Panc1 (cell line): ENCODE data around the gene DOCK3. TPM values are rescaled to one million over a fixed set of nuclear protein-coding genes. Genes with fewer than 3 reads are reported as not detected.

Experiments
- ATAC-seq: fragments of 200-7000 bp; cut with Tn5 transposase; 2 replicates; pipeline ENCODE4 v1.9.1; 2020; ENCODE audit warnings: mild to moderate bottlenecking, moderate library complexity
- BruUV-seq: library from RNA; stranded (reverse); fragments of 400-500 nt; replicated peaks from 2 replicates; lab custom pipeline; 2021; lab: Mats Ljungman, UMichigan
- CTCF ChIA-PET: fragments of 300-600 bp; sonication (Branson Sonifier 250); formaldehyde crosslinking; loops from one replicate; lab custom pipeline; 2022; ENCODE audit warnings: antibody characterized with exemption; lab: Charles Lee
- POLR2A ChIA-PET: fragments of 300-600 bp; sonication (Branson Sonifier 250); formaldehyde crosslinking; loops from one replicate; lab custom pipeline; 2022; ENCODE audit warnings: antibody characterized with exemption; lab: Charles Lee
- DNase-seq: peaks from one replicate; pipeline ENCODE4 v3.0.0-alpha.2; 2010; ENCODE audit warnings: low read depth, low spot score
- H3K27ac ChIP-seq: 2 replicates; pipeline ENCODE4 v1.5.1; 2011; ENCODE audit warnings: mild to moderate bottlenecking, low read length, inconsistent platforms
- H3K27me3 ChIP-seq: fragments of 200-500 bp; sonication (Bioruptor generic); 2 replicates; pipeline ENCODE4 v1.6.0; 2014; ENCODE audit warnings: low read length, inconsistent platforms; ENCODE audit not compliant: control insufficient read depth, insufficient read depth
- H3K36me3 ChIP-seq: fragments of 200-500 bp; sonication (Bioruptor generic); 2 replicates; pipeline ENCODE4 v1.5.1; 2014; ENCODE audit warnings: inconsistent platforms, mild to moderate bottlenecking, low read length, moderate library complexity; ENCODE audit not compliant: control insufficient read depth, insufficient read depth
- H3K4me1 ChIP-seq: 2 replicates; pipeline ENCODE4 v1.5.1; 2011; ENCODE audit warnings: inconsistent platforms, mild to moderate bottlenecking, low read length, moderate library complexity; ENCODE audit not compliant: control insufficient read depth, insufficient read depth
- H3K4me3 ChIP-seq, 2 experiments: 2 replicates each; pipeline ENCODE4 v1.5.1; 2011 to 2012; ENCODE audit warnings: low read depth in 2 of 2, low read length in 2 of 2, mild to moderate bottlenecking in 2 of 2, inconsistent platforms in 1 of 2, moderate library complexity in 1 of 2
- H3K9me3 ChIP-seq: fragments of 200-500 bp; sonication (Bioruptor generic); 2 replicates; pipeline ENCODE4 v1.5.1; 2014; ENCODE audit warnings: low read depth, mild to moderate bottlenecking, inconsistent platforms, low read length, moderate library complexity; ENCODE audit not compliant: control insufficient read depth, insufficient read depth
- CTCF ChIP-seq: fragments of 450-650 bp; IDR thresholded peaks from 2 replicates; pipeline ENCODE4 v1.5.1; 2017; ENCODE audit warnings: mild to moderate bottlenecking
- POLR2AphosphoS5 ChIP-seq: IDR thresholded peaks from 2 replicates; pipeline ENCODE4 v1.6.1; 2012; ENCODE audit warnings: mild to moderate bottlenecking, low read depth, low read length, moderate library complexity
- REST ChIP-seq, 2 experiments: IDR thresholded peaks; 2 replicates each; pipeline ENCODE4 v1.6.1; 2011 to 2012; ENCODE audit warnings: low read depth in 2 of 2, control low read depth in 1 of 2, low read length in 1 of 2, mild to moderate bottlenecking in 1 of 2, moderate library complexity in 1 of 2; ENCODE audit not compliant: insufficient read depth in 1 of 2
- SIN3A ChIP-seq: IDR thresholded peaks from 2 replicates; pipeline ENCODE4 v1.6.1; 2012; ENCODE audit warnings: low read depth, mild to moderate bottlenecking, low read length, moderate library complexity, borderline replicate concordance; ENCODE audit not compliant: insufficient read depth
- TCF7L2 ChIP-seq: IDR thresholded peaks from 2 replicates; pipeline ENCODE4 v1.6.1; 2011; ENCODE audit warnings: mild to moderate bottlenecking, low read depth, low read length, inconsistent platforms
- in situ Hi-C: cut with HindIII; loops from 2 replicates; pipeline ENCODE4 v1.10.0; 2016; ENCODE audit warnings: low sequenced_read_pairs, low pct_unique_long_range_greater_than_20kb
- intact Hi-C: fragments of 100-400 bp; cut with micrococcal nuclease; formaldehyde crosslinking; loops from one replicate; pipeline ENCODE4 v1.10.0; 2022; ENCODE audit not compliant: unreplicated experiment
- total RNA-seq: library from RNA; stranded (reverse); gene quantifications from one replicate; pipeline ENCODE4 v1.2.1, GENCODE V29; 2021; ENCODE audit not compliant: unreplicated experiment

DOCK3 gene
- total RNA-seq, 1 experiment from 2014 or later = 0.21 TPM

GRCh38 chr3:51379746-51380455 is 705.2 kb downstream of the DOCK3 start:
- no peak for ATAC-seq
- ChIA-PET CTCF (interaction anchor here (0.6 kb wide), 1 partner anchor 811 kb away, joined by 4 read pairs; no protein-coding TSS in a partner anchor), POLR2A (no interaction called here)
- TF ChIP-seq TCF7L2 (no peak), SIN3A (no peak), REST (IDR thresholded peaks at IDR 0.05; ENCODE audit: insufficient read depth in 1 of 2, low read depth in 2 of 2, low read length in 1 of 2) (no peak), POLR2AphosphoS5 (no peak), CTCF (no peak)
- no TSS peak for BruUV-seq
- H3K4me3 ChIP-seq = no peak overlapping the region
- no peak for DNase-seq
- H3K36me3 ChIP-seq = no peaks in the 10 kb centered on the region; the same call in none of the 2 replicates
- intact Hi-C loops (loop anchor here (10.0 kb wide), 1 partner anchor 705 kb away; the partner anchor contains the start of gene DOCK3), in situ Hi-C loops (no loop called here)
- H3K27ac ChIP-seq = no peak overlapping the region
- H3K27me3 ChIP-seq = no peaks in the 10 kb centered on the region
- H3K4me1 ChIP-seq = peaks cover 3% of the 10 kb centered on the region
- H3K9me3 ChIP-seq = no peaks in the 10 kb centered on the region

GRCh38 chr3:51380601-51381332 is 706.0 kb downstream of the DOCK3 start:
- DNase-seq (no peak), ATAC-seq (no peak)
- Histone ChIP-seq H3K36me3 (no peaks in the 10 kb centered on the region; the same call in none of the 2 replicates), H3K27me3 (no peaks in the 10 kb centered on the region), H3K27ac (no peak overlapping the region), H3K9me3 (no peaks in the 10 kb centered on the region), H3K4me3 (no peak overlapping the region), H3K4me1 (peaks cover 3% of the 10 kb centered on the region)
- TF ChIP-seq POLR2AphosphoS5 = no peak
- no peak for TF ChIP-seq REST (IDR thresholded peaks at IDR 0.05; ENCODE audit: insufficient read depth in 1 of 2, low read depth in 2 of 2, low read length in 1 of 2)
- no peak for TF ChIP-seq SIN3A
- TF ChIP-seq CTCF = no peak
- TF ChIP-seq TCF7L2 = no peak
- ChIA-PET POLR2A (no interaction called here), CTCF (interaction anchor here (0.6 kb wide), 1 partner anchor 812 kb away, joined by 4 read pairs; no protein-coding TSS in a partner anchor)
- in situ Hi-C loops = no loop called here
- BruUV-seq = no TSS peak
- intact Hi-C loops = no loop called here
